PC-3 (cell line): ENCODE measurements around the gene MAEA.

ENCODE experiments used
- EZH2 ChIP-seq: fragments of 300-600 bp; sonication (generic); IDR thresholded peaks from one replicate; pipeline ENCODE4 v1.6.1; 2017; ENCODE audit warnings: antibody characterized with exemption, mild to moderate bottlenecking, low read length; ENCODE audit not compliant: unreplicated experiment
- EZH2phosphoT487 ChIP-seq: fragments of 300-600 bp; sonication (generic); IDR thresholded peaks from 2 replicates; pipeline ENCODE4 v1.6.1; 2018; ENCODE audit warnings: mild to moderate bottlenecking, antibody characterized with exemption, low read length, borderline replicate concordance
- TF ChIP-seq, protein P1 (sequence below): fragments of 300-600 bp; sonication (generic); conservative IDR thresholded peaks from 2 replicates; pipeline ENCODE4 v1.5.1; 2017; ENCODE audit warnings: antibody characterized with exemption, low read depth, mild to moderate bottlenecking, low read length

- TF ChIP-seq, protein P1, sequence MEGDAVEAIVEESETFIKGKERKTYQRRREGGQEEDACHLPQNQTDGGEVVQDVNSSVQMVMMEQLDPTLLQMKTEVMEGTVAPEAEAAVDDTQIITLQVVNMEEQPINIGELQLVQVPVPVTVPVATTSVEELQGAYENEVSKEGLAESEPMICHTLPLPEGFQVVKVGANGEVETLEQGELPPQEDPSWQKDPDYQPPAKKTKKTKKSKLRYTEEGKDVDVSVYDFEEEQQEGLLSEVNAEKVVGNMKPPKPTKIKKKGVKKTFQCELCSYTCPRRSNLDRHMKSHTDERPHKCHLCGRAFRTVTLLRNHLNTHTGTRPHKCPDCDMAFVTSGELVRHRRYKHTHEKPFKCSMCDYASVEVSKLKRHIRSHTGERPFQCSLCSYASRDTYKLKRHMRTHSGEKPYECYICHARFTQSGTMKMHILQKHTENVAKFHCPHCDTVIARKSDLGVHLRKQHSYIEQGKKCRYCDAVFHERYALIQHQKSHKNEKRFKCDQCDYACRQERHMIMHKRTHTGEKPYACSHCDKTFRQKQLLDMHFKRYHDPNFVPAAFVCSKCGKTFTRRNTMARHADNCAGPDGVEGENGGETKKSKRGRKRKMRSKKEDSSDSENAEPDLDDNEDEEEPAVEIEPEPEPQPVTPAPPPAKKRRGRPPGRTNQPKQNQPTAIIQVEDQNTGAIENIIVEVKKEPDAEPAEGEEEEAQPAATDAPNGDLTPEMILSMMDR: no peak
- TF ChIP-seq EZH2phosphoT487: no peak
- no peak for TF ChIP-seq EZH2
These were observed 60.5 kb downstream of the MAEA start for GRCh38 chr4:1350169-1350520.
